Hypothalamus (tissue), 51 donors: ENCODE measurements around the gene IFNA6.
"Not testable (repeated sequence)": the region's sequence is repeated elsewhere in the genome, so short reads cannot be mapped to it uniquely, and the experiment has no call there.

ENCODE experiments used
- DNase-seq, 51 donors: peaks; one replicate each; lab custom pipeline; 2025; lab: John Stamatoyannopoulos, UW

IFNA6 gene

DNA sequence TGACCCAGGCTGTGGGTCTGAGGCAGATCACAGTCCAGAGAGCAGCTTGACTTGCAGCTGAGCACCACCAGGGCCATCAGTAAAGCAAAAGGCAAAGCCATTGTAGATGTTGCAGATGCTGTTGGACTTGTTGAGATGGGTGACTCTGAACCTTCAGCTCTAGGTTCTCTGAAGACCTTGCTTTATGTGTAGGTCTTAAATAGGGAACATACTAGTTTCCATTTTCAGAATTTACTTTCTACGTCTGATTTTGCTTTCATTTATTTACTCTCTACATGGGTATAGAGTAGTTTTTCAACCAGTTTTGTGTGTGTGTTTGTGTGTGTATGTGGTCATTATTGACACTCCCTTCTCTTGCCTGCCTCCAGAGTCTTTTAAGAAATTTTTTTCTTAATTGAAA lies at the start of gene IFNA6:
IFNA6 (minus strand) TSS at position 101 of the 400 bp plus-strand sequence; CDS start at position 101, 0 bp downstream.
- no peak for DNase-seq

DNA sequence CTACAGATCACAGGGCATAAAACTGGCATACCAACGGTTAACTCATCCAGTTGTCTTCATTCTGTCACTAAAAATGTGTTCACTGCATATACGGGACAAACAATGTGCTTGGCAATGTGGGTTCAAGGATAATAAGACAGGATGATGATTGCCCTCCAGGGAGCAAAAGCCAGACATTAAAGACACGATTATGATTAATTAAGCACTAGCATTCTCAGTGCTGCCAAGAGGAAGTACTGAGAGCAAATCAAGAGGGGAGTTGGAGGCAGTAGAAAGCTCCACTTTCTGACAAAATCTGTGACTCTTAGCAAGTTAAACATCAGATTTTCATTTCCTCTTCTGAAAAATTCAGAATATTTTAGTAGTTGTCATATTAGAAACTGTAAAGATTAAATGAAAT lies 49.3 kb upstream of the IFNA6 start:
- DNase-seq = no peak

DNA sequence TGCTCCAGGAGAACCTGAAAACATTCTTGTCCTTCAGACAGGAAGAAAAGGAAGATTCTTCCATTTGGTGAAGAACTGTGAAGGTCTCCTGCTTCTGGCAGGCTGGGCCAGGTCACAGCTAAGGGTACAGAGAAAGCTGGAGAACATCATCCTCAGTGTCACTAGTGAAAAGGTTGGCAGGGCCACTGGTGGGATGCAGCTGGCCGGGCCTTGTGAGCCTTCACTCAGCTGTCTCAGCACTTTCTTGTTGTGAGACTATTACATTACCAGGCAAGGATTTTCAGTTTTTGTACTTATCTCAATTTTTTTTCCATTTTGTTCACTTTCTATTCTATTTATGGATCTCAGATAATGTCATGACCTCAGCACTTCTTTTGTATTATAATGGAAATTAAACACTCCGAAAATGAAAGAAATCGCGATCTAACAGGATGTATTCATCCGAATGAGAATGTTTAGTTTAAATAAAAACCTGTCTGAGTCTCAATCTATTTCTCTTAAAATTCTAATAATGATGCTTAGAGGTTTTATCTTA lies 48.3 kb upstream of the IFNA6 start:
- DNase-seq = no peak

DNA sequence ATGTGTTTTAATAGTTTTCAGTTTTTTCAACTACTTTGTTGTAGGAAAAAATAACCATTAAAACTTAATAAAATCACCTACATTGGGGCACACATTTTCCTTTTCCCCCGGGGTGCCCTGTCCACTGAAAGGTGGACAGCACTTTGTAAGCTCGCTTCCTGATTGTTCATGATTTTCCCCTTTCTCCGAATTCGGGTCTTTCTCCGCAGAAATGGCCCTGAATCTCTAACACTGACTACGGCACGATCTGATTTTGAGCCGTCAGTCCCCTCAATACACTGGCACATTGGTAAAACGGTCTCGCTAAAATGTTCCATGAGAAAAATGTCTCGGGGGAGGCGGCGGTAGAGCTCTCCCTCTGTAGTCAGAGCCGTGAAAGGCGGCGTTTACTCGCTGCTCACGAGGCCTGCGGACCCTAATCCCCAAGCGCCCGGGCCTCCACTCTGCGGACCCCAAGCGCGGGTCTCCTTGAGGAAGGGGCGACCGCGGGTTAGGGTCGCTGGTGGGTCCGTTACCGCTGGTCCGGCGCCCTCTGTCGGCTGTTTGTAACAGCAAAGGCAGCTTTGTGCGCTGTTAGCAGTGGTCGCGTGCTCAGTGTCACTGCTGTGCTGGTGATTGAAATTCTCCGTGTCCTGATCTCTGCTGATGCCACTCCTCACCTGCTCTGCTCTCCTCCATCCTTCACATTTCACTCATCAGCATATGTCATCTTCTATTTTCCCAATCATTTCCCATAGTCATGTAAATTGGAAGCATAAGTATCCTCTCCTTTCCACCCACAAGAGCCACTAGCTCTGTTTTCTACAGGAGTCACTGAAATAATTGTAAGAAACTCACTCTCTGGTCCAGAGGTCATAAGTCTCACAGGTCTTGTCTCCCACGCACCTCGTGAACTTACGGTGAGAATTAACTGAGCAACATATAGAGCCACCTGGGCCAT lies 45.4 kb upstream of the IFNA6 start:
- peak in 41 of 51 donors; percentile 17 to 78 (median 41) for DNase-seq

DNA sequence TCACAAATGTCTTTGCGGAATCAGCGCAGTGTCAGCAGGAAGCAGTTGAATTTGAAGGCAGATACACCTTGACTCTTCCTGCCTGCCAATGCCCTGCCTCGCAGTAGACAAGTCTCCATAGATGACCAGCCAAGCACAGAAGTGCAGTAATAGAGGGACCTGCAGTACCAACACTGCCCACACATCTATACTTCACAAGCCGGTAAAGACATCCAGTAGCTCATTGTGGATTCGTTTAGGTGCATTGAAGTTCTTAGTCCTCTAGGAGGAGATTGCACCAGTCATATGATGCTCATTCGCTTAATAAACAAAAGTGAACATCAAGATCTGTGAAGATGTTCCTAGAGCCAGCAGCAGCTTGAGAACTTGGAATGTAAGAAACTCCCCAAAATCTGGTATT lies 41.6 kb upstream of the IFNA6 start:
- no peak for DNase-seq

DNA sequence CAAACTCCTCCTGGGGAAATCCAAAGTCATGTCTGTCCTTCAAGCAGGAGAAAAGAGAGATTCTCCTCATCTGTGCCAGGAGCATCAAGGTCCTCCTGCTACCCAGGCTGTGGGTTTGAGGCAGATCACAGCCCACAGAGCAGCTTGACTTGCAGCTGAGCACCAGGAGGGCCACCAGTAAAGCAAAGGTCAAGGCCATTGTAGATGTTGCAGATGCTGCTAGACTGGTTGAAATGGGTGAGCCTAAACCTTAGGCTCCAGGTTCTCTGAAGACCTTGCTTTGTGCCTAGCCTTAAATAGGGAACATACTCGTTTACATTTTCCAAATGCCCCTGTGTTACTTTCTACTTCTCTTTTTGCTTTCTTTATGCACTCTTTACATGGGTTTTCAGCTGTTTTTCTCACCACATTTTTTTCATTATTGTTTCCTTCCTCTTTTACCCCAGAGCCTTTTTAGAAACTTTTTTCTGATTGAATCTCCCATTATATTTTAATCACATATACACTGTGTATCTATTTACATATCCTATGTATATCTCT lies 34.5 kb upstream of the IFNA6 start, which contains the start of gene IFNA2:
IFNA2 (minus strand) TSS at position 268 of the 540 bp plus-strand sequence; CDS start at position 199, 69 bp downstream.
- DNase-seq = no peak

DNA sequence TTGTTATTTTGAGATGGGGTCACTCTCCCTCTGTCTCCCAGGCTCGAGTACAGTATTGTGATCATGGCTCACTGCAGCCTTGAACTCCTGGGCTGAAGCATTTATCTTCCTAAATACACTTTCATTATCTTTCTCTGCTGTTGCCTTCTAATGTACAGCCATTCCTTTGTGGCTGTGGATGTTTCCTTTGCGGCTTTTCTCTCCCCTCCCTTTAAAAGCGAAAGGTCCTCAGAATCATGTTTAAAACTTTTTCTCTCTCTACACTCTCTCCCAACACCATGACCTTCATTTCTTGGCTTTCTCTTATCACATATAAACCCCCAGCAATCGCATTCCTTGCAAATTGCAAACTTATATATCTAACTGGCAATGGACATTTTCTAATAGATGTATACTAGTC lies 32.9 kb upstream of the IFNA6 start:
- DNase-seq = no peak

DNA sequence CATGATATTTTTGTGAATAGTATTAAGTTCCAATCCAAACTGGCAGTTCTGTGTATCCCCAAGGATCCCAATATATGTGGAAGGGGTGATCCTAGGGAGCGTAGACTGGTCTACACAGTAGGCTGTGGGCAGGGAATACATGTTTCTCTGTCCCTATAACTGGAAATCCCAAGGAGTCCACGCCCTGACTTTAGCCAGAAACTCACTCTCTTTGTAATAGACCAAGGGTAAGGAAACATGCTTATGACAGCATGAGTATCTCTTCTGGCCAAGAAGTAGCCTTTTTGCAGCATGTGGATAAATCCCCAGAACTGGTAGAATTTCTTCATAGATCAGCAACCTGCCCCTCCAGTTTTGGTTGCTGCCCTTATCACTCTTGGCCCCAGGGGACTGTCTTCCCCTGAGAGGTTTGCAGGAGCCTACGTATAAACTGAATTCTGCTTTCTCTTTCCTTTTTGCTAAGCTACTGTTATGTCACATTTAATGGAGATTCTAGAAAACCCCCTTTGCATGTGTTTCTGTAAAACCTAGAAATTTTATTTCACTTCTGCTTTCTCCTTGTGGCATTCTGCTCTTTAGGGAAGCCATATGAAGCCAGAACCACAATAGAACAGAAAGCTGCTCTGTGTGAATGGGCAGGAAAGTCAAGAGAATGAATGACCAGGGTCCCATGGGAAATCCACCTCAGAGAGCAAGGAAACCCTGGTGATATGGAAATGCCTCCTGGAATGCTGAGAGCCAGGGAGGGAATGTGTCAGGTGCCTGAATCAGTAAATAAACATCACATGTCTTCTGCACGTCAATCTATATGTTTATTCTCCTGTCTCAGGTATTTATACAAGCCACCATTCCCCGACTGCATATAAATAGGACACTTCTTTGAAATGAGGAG lies 31.0 kb upstream of the IFNA6 start:
- DNase-seq = no peak

DNA sequence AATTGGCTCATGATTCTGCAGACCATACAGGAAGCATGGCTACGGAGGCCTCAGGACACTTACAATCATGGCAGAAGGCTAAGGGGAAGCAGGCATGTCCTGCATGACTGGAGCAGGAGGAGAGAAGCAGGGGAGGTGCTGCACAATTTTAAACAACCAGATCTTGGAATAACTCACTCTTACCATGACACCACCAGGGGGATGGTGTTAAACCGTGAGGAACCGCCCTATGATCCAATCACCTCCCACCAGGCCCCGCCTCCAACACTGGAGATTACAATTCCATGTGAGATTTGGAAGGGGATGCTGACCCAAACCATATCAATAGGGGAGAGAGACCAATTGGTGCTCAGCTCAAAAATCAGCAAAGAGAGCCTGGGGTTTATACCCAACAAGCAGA lies 20.8 kb upstream of the IFNA6 start:
- DNase-seq = not testable (repeated sequence)

DNA sequence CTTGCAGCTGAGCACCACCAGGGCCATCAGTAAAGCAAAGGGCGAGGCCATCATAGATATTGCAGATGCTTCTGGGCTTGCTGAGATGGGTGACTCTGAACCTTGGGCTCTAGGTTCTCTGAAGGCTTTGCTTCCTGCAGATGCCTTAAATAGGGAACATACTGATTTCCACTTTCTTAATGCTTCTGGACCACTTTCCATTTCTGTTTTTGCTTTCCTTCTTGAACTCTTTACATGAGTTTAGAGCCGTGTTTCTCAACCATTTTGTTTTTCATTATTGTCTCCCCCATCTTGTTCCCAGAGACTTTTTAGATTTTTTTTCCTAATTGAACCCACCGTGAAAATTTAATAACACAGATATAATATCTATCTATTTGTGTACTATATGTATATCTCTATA lies 17.3 kb upstream of the IFNA6 start, which contains the start of gene IFNA13:
IFNA13 (minus strand) TSS at position 101 of the 400 bp plus-strand sequence; CDS start at position 54, 47 bp downstream.
- no peak for DNase-seq

DNA sequence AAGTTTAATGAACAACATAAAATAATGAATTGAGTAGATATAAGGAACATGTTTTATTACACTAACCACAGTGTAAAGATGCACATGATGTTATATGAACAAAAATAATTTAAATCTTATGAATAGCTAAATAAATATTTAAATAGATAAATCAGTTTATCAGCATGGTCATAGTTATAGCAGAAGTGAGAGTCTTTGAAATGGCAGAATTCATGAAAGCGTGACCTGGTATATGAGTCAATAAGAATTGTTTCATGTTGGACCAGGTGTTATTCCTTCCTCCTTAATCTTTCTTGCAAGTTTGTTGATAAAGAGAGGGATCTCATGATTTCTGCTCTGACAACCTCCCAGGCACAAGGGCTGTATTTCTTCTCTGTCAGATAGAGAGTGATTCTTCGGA lies 16.5 kb upstream of the IFNA6 start:
- DNase-seq = not testable (repeated sequence)

DNA sequence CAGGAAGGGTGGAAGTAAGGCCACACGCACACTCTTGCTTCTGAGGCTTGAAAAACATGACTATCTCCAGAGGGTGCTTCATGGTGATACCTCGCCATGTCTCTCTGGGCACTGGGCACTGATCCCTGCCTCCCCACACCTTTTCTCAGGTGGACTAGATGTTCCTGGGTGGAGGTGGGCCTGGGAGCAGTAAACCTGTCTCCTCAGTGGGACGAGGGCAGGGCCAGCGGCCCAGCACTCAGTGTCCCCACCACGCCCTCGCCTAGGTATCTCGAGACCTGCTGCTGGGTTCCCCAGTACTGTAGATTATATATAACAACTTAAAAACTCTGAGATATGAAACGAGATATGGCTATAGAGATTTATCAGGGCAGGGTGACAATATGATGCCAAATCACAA lies 11.6 kb upstream of the IFNA6 start:
- no peak for DNase-seq

DNA sequence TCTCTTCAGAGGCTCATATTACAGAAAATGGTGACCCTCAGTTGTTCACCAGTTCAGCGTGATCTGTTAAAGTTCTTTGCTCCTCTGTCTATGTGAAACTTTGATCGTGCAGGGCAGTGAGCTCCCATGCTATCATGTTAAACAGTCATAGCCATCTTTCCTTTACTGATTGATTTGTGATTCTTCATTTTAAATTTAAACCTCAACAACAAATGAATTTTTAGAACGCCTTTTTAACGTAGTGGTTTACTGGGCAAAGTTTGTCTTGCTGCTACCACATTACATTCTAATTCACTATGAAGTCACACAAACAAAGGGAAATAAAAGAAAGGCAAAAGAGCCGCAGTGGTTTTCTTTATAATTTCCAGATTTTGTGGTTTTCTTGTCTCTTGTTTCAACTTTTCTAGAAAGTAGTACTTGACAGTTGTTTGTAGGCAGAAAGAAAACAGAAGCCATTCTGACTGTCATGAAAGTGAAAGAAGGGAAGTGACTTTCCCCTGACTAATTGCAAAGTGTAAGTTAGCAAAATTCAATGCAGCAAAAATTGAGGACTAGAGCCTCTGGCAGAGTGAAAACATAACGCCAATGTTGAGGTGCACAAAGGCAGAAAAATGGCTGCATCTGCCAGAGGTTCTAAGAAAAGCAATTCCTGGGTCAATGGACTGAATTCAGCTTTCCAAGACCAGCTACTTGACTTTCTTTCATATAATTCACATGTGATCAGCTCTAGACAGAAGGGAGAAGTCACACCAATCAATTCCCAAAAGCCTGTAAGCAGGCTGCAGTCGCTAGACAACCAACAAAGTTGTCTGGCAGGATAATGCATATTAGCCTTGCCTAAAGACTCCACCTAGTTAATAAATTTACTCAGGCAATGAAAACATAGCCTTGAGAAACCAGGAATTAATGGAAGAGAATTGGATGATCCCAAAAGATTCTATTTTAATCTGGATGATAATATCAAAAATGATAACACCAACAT lies 7.1 kb upstream of the IFNA6 start:
- DNase-seq = peak in 1 of 51 donors; percentile 3

DNA sequence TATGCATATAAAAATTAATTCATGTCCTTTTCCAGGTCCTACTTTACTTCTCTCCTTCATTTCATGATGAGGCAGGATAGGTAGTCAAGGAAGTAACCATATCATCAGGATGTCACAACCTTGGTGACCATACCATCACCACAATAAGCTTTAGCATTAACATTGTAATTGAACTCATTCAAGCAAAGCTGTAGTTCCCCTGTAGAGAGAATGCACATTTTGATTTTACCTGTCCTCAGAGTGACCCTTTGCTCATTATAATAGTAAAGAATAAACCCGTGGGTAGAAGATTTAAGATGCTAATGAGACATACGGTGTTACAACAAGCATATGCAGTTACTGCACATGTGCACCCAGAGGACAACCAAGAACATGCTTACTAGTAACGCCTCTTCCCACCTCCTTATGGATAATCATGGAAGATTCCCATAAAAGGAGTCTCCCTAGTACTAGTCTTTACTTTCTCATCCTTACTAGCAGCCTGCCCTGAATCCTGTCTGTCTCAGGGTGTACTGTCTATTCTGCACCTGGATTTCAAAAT lies 2.2 kb downstream of the IFNA6 start:
- no peak for DNase-seq

DNA sequence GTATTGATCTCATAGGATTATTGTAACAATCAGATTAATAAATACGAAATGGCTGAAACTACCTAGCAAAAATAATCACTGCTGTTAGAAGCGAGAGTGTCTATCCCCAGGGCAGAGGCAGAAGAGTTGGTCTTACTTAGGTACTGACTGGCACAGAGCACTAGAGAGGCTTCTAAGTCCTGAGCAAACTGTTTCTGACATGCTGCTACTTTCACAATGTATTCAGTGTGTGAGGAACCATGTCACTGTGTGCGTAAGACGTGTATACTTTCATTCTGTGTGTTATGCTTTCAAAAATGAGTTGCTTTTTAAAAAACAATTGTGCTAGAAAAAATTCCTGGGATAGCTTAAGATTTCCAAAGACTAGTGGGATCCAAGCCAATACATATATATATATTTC lies 10.0 kb downstream of the IFNA6 start:
- DNase-seq = no peak

DNA sequence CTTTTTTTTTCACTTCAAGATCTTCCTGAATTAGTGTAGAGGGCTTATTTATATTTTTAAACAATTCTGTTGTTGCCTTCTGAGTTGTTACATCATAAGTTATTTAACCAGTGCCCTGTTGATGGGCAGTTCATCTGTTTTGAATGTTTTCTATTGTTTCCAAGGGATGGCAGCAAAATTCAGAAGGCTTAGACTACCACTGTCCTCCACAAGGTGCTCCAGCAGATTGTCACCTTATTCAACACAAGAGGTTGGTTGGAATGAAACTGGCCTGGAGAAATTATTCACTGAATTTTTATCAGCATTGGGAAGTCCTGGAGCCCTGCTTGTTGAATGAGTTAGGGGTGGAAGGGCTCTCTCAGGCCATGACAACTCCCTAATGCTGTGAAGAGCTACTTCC lies 14.2 kb downstream of the IFNA6 start:
- DNase-seq = no peak

DNA sequence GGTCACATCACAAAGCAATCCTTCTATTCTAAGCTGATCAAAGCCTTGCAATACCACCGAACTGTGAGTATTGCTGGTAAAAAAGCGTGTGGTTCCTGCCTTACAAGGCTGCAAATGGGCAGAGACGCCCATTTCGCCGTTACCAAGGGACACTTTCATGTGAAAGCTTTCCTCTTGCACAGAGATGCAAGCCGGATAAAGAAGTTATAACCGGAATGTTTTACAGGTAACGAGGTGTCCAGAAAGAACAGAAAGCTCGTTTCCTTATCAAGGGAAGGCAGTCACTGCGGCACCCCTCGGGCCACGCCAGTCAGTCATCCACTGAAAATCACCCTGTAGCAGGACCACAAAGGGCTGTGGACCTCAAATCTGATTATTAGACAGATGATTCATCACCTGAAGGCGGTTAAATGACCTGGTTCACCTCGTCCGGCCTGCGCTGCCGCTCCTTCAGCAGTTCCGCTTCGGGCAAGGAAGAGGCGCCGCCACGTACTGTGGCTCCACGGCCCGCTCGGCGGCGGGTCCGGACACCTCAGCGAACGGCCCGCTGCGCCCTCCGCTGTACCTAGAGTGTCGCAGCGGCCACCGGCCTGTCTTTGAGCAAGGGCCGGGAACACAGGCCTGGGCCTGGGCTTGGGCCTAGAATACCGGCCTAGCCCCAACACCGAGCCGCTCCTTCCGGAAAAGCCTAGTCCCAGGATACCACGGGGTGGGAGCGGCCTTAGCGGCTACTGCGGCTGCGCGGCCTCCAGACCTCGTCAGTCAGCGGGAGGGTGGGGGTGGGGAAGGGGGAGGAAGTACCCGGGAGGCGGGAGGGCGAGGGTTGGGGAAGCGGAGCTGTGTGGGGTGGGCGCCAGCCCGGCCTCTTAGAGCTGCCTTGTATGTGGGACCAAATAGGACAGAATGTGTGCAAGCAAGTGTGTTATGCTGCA lies 15.7 kb downstream of the IFNA6 start, which contains the start of gene KLHL9:
KLHL9 (minus strand) TSS at position 704 of the 932 bp plus-strand sequence; CDS start at position 159, 545 bp downstream.
- DNase-seq = peak; percentile 45 to 96 (median 89)

DNA sequence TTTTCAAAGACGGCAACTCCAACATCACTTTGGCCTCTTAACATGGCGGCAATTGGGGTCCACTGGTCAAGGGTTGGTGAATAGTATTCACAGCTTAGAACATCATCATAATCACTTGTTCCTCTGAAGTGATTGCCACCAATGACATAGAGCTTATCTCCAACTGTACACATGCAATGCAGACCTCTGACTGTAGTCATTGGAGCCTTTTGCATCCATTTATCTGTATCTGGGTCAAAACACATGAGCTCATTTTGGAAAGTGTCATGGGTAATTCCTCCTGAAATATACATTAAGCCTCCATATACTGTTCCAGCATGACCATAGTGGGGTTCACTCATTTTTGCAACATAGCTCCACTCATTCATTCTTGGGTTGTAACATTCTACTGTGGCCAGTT lies 17.5 kb downstream of the IFNA6 start:
- no peak for DNase-seq
